GM12878 (cell line): ENCODE results near the gene CLEC16A. TPM values are rescaled to one million over a fixed set of nuclear protein-coding genes. Genes with fewer than 3 reads are reported as not detected.
A peak's percentile ranks its signal among the peaks of the same experiment; 100 is the strongest.

ENCODE experiments used
- BHLHE40 ChIP-seq, 2 experiments: fragments of 450-650 bp in 1 of 2; IDR thresholded peaks; 2 replicates each; pipeline ENCODE4 v1.6.1; 2011 to 2017; ENCODE audit warnings: low read depth in 2 of 2, borderline replicate concordance in 1 of 2, improper control_type of control experiment in 1 of 2, low read length in 1 of 2, mild to moderate bottlenecking in 1 of 2
- CTCF ChIP-seq, 3 experiments: IDR thresholded peaks in 2 of 3; conservative IDR thresholded peaks in 1 of 3; 2 replicates each; pipeline ENCODE4 v1.5.1; 2011; ENCODE audit warnings: low read depth in 3 of 3, low read length in 3 of 3, mild to moderate bottlenecking in 3 of 3, control low read depth in 2 of 3, moderate library complexity in 2 of 3, inconsistent platforms in 1 of 3, mixed read lengths in 1 of 3; ENCODE audit not compliant: control insufficient read depth in 2 of 3, insufficient read depth in 1 of 3; ENCODE audit errors: extremely low read depth in 1 of 3
- EED ChIP-seq: sonication (generic); IDR thresholded peaks from 2 replicates; pipeline ENCODE4 v1.6.1; 2016; ENCODE audit warnings: antibody characterized with exemption, low read depth
- HDAC2 ChIP-seq: fragments of 200-600 bp; sonication (generic); IDR thresholded peaks from 2 replicates; pipeline ENCODE4 v1.6.1; 2017
- IKZF1 ChIP-seq: fragments of 450-650 bp; conservative IDR thresholded peaks from 2 replicates; pipeline ENCODE4 v1.6.1; 2017; ENCODE audit warnings: antibody characterized with exemption, mild to moderate bottlenecking
- MEF2B ChIP-seq: fragments of 450-650 bp; IDR thresholded peaks from 2 replicates; pipeline ENCODE4 v1.6.1; 2018; ENCODE audit warnings: mild to moderate bottlenecking, moderate library complexity; ENCODE audit not compliant: partially characterized antibody, poor library complexity, severe bottlenecking
- MTA2 ChIP-seq: fragments of 450-650 bp; IDR thresholded peaks from 2 replicates; pipeline ENCODE4 v1.6.1; 2016; ENCODE audit warnings: low read depth, mild to moderate bottlenecking, moderate library complexity
- MXI1 ChIP-seq: fragments of 150-350 bp; IDR thresholded peaks from 2 replicates; pipeline ENCODE4 v1.6.1; 2011; ENCODE audit warnings: low read depth, mild to moderate bottlenecking, inconsistent platforms, low read length, improper control_type of control experiment
- MYB ChIP-seq: fragments of 150-350 bp; IDR thresholded peaks from 2 replicates; pipeline ENCODE4 v1.6.1; 2014; ENCODE audit warnings: mild to moderate bottlenecking, low read depth, low read length, borderline replicate concordance
- PAX5 ChIP-seq: IDR thresholded peaks from 2 replicates; pipeline ENCODE4 v1.6.1; 2011; ENCODE audit warnings: low read depth, low read length, borderline replicate concordance
- PAX8 ChIP-seq: fragments of 450-650 bp; IDR thresholded peaks from 2 replicates; pipeline ENCODE4 v1.6.1; 2017; ENCODE audit warnings: mild to moderate bottlenecking, moderate library complexity
- PML ChIP-seq: IDR thresholded peaks from 2 replicates; pipeline ENCODE4 v1.6.1; 2012; ENCODE audit warnings: low read length, inconsistent platforms
- POLR2A ChIP-seq: IDR thresholded peaks from 2 replicates; pipeline ENCODE4 v1.6.1; 2011; ENCODE audit warnings: low read depth, mild to moderate bottlenecking, low read length
- POLR2AphosphoS2 ChIP-seq: IDR thresholded peaks from 2 replicates; pipeline ENCODE4 v1.6.1; 2011; ENCODE audit warnings: low read depth, mild to moderate bottlenecking, low read length, improper control_type of control experiment, moderate library complexity
- POLR2AphosphoS5 ChIP-seq: IDR thresholded peaks from 2 replicates; pipeline ENCODE4 v1.6.1; 2011; ENCODE audit warnings: mild to moderate bottlenecking, low read length, inconsistent platforms
- POU2F2 ChIP-seq: IDR thresholded peaks from 3 replicates; pipeline ENCODE4 v1.6.1; 2011; ENCODE audit warnings: low read depth, mild to moderate bottlenecking, low read length, borderline replicate concordance
- RAD21 ChIP-seq: IDR thresholded peaks from 2 replicates; pipeline ENCODE4 v1.6.1; 2011; ENCODE audit warnings: mild to moderate bottlenecking, low read depth, low read length, moderate library complexity; ENCODE audit not compliant: insufficient read depth
- RB1 ChIP-seq: fragments of 450-650 bp; formaldehyde crosslinking; IDR thresholded peaks from 2 replicates; pipeline ENCODE4 v1.6.1; 2017; ENCODE audit warnings: mild to moderate bottlenecking, borderline replicate concordance
- RUNX3 ChIP-seq: IDR thresholded peaks from 2 replicates; pipeline ENCODE4 v1.6.1; 2012; ENCODE audit warnings: low read length, inconsistent platforms
- SMC3 ChIP-seq: IDR thresholded peaks from 2 replicates; pipeline ENCODE4 v1.6.1; 2011; ENCODE audit warnings: low read length, improper control_type of control experiment, borderline replicate concordance
- SP1 ChIP-seq: IDR thresholded peaks from one replicate; pipeline ENCODE4 v1.6.1; 2011; ENCODE audit warnings: low read depth, low read length
- SREBF1 ChIP-seq: IDR thresholded peaks from 2 replicates; pipeline ENCODE4 v1.6.1; 2012; ENCODE audit warnings: mild to moderate bottlenecking, low read length
- STAT1 ChIP-seq: fragments of 450-650 bp; conservative IDR thresholded peaks from 2 replicates; pipeline ENCODE4 v1.6.1; 2014; ENCODE audit warnings: antibody characterized with exemption, mild to moderate bottlenecking
- SUPT20H ChIP-seq: IDR thresholded peaks from 2 replicates; pipeline ENCODE4 v1.6.1; 2011; ENCODE audit warnings: low read depth, mild to moderate bottlenecking, low read length, moderate library complexity, borderline replicate concordance; ENCODE audit not compliant: control insufficient read depth
- YY1 ChIP-seq: IDR thresholded peaks from 2 replicates; pipeline ENCODE4 v1.6.1; 2011; ENCODE audit warnings: low read depth, mild to moderate bottlenecking, low read length
- ZNF24 ChIP-seq: fragments of 450-650 bp; IDR thresholded peaks from 2 replicates; pipeline ENCODE4 v1.6.1; 2017; ENCODE audit warnings: antibody characterized with exemption, mild to moderate bottlenecking
- ZNF687 ChIP-seq: fragments of 450-650 bp; IDR thresholded peaks from 2 replicates; pipeline ENCODE4 v1.6.1; 2017; ENCODE audit warnings: mild to moderate bottlenecking, moderate library complexity
- polyA plus RNA-seq, 11 experiments: library from polyadenylated mRNA; depleted of rRNA in 4 of 11; unstranded in 6 of 11; stranded (reverse) in 5 of 11; fragments of >200 nt; fragmentation: Nextera tagmentation in 4 of 11; fragmentation: Illumina TruSeq in 1 of 11; extraction: Ambion mirVana in 4 of 11; extraction: Trizol in 1 of 11; gene quantifications; 1 replicate in 1 of 11; 2 replicates in 10 of 11; pipeline versions ENCODE4 v1.2.1 to v1.2.3, GENCODE V29; 2011 to 2016; ENCODE audit warnings: inconsistent platforms in 2 of 11, missing spikeins in 2 of 11, low read depth in 1 of 11
- total RNA-seq, 4 experiments: library from RNA; depleted of rRNA in 3 of 4; stranded (reverse); fragments of >200 nt in 3 of 4; fragmentation: Illumina TruSeq in 1 of 4; extraction: Trizol in 1 of 4; gene quantifications; 2 replicates each; pipeline versions ENCODE4 v1.2.1 to v1.2.3, GENCODE V29; 2013 to 2021

The CLEC16A gene
- total and polyA plus RNA-seq, 10 of the 15 experiments (the other 5 are each of a cell fraction or from before 2014, with no cell fraction given) = 1.5 to 28.8 (median 19.2) TPM

GRCh38 chr16:10918294-10919002, 25.9 kb upstream of the CLEC16A start (continued):
- TF ChIP-seq BHLHE40 (IDR thresholded peaks at IDR 0.05; ENCODE audit: borderline replicate concordance in 1 of 2, low read depth in 2 of 2, low read length in 1 of 2) (0 out of 4 replicates have a peak, but pooled peaks of 1 of the 2 experiments have one; percentile 22), POLR2AphosphoS2 (peak; percentile 46), CTCF (IDR thresholded peaks at IDR 0.05 in 2 of 3, conservative IDR thresholded peaks at IDR 0.05 in 1 of 3; ENCODE audit: control insufficient read depth in 2 of 3, extremely low read depth in 1 of 3, insufficient read depth in 1 of 3, low read depth in 3 of 3, low read length in 3 of 3) (peak; percentile 91 to 99 (median 99)), EED (peak; percentile 84), PAX5 (no peak), IKZF1 (peak; percentile 76), RAD21 (peak; percentile 97), POU2F2 (peak; percentile 67; the same call in 1 of the 3 replicates), PML (peak; percentile 63; the same call in 1 of the 2 replicates), RB1 (peak; percentile 60; the same call in 1 of the 2 replicates), POLR2AphosphoS5 (peak; percentile 54; the same call in 1 of the 2 replicates), SP1 (no peak), PAX8 (no peak), RUNX3 (peak; percentile 55), SUPT20H (no peak), MYB (no peak), SMC3 (peak; percentile 84), MXI1 (peak; percentile 70), SREBF1 (no peak), YY1 (peak; percentile 70; the same call in 1 of the 2 replicates), STAT1 (0 out of 2 replicates have a peak, but pooled peaks have one; percentile 49), MTA2 (0 out of 2 replicates have a peak, but pooled peaks have one; percentile 13), MEF2B (peak; percentile 37), ZNF687 (peak; percentile 44; the same call in 1 of the 2 replicates), ZNF24 (0 out of 2 replicates have a peak, but pooled peaks have one; percentile 16), POLR2A (peak; percentile 50; the same call in 1 of the 2 replicates), HDAC2 (no peak)
- TF ChIP-seq, all 136 proteins: peak for 30
